Skeletal muscle tissue (tissue), 4 donors: Measurements from ENCODE around the gene CDKN1C. TPM values are rescaled to one million over a fixed set of nuclear protein-coding genes. Genes with fewer than 3 reads are reported as not detected.

ENCODE experiments used
- H3K27ac ChIP-seq: one replicate; pipeline ENCODE4 v1.7.0; 2013; ENCODE audit warnings: mild to moderate bottlenecking, low read depth, low read length, inconsistent platforms
- H3K27me3 ChIP-seq, 3 donors: one replicate each; pipeline ENCODE4 v1.7.0; 2013; ENCODE audit warnings: low read length in 3 of 3; ENCODE audit not compliant: control insufficient read depth in 3 of 3, insufficient read depth in 3 of 3
- H3K36me3 ChIP-seq, 3 donors: one replicate each; pipeline ENCODE4 v1.7.0; 2013; ENCODE audit warnings: low read length in 3 of 3; ENCODE audit not compliant: control insufficient read depth in 3 of 3, insufficient read depth in 3 of 3
- H3K4me1 ChIP-seq, 3 donors: one replicate each; pipeline ENCODE4 v1.7.0; 2013; ENCODE audit warnings: low read length in 3 of 3, mild to moderate bottlenecking in 3 of 3; ENCODE audit not compliant: control insufficient read depth in 3 of 3, insufficient read depth in 3 of 3
- H3K4me3 ChIP-seq, 3 donors: one replicate each; pipeline ENCODE4 v1.7.0; 2013; ENCODE audit warnings: low read length in 3 of 3
- H3K9ac ChIP-seq, 3 donors: one replicate each; pipeline ENCODE4 v1.7.0; 2013; ENCODE audit warnings: low read length in 3 of 3, mild to moderate bottlenecking in 3 of 3, moderate library complexity in 2 of 3, low read depth in 1 of 3
- H3K9me3 ChIP-seq, 3 donors: one replicate each; pipeline ENCODE4 v1.7.0; 2013; ENCODE audit warnings: low read length in 3 of 3; ENCODE audit not compliant: control insufficient read depth in 3 of 3
- total RNA-seq: library from RNA; depleted of rRNA; stranded (reverse); fragments of >200 nt; gene quantifications from one replicate; pipeline ENCODE4 v1.2.3, GENCODE V29; 2014
- donor health status: Osteomylitis.

The CDKN1C gene
- total RNA-seq, 1 donor from 2014 or later = 209 TPM

DNA sequence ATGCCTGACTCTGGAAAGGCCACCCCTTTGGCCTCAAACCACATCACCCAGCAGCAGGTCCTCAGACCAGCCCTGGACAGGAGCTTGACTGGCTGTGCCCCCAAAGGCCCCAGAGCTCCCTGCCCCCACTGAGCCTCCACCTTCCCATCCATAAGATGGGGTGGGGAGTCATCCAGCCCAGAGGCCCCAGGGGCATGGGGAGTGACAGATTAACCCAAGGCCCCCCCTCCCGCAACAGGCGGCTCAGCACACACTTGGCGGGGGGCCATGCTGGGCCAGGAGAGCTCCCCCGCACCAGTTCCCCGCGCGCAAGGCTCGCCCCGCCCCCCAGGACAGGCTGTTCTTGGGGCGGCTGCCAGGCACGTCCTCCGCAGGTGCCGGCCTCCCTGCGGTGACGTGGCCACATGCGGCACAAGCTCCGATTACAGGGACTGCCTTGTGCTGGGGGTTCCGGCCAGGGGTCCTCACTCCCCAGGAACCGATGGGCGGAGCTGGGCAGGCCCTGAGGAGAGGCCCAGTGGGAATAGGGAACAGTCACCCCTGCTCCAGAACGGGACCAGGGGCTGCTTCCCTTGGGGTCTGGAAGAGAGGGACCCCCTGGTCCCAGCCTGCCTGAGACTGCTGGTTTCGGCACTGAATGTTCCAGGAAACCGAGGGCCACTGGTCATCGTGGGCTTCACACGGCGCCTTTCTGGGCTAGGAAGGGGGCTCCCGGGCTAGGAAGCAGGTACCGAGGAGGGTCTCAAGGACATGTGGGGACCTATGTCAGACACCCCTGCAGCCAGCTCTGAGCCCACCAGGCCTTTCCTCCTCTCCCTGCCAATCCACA, 5.1 kb upstream of the CDKN1C start:
- H3K4me3 ChIP-seq = no peak overlapping the region
- no peak overlapping the region for H3K27ac ChIP-seq
- H3K4me1 ChIP-seq = peaks cover 22 to 32% (median 25%) of the 10 kb centered on the region in 3 donors
- H3K27me3 ChIP-seq = peaks cover 0 to 2% (median 0%) of the 10 kb centered on the region in 3 donors
- no peaks in the 10 kb centered on the region for H3K36me3 ChIP-seq
- peak overlapping the region in 1 of 3 donors; percentile 8 for H3K9ac ChIP-seq
- H3K9me3 ChIP-seq = no peaks in the 10 kb centered on the region

DNA sequence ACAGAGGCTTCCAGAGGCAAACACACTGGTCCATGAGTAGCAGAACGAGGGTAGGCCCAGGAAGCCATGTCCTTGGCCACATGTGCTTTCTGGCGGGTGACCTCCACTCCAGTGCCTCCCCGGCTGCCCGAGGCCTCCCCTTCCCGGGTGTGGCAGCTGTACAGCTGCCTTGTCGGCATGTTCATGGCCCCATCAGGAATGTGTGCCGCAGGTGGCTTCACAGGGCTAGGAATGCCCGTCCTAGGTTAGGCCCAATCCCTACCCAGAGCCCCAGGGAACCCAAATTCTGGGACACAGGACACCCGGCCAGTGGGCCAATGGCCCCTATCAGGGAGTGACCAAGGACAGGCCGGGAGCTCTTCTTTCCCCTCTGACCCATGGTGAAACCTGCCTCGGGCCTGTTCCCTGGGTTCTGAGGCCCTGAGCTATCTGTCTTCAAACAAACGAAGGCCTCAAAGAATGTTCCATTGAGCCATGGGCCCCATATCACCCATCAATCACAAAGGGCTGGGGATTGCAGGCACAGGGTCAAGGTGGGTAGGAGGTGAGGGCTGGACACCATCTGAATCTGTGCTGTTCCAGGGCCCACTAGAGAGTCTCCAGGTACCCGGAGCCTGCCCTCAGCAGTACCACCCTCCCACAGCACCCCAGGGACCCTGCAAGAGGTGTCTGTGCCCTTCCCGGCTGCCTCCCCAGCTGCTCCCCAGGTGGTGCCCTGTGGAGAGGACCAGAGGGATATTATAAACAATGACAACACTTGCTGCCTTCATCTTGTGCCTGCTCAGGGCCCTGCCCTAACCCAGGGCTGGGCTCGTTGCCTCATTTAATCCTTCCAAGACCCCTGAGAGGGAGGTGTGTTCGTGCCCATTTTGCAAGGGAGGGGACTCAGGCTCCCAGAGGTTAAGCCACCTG, 4.0 kb upstream of the CDKN1C start:
- H3K4me1 ChIP-seq = peaks cover 22 to 37% (median 31%) of the 10 kb centered on the region in 3 donors
- no peak overlapping the region for H3K27ac ChIP-seq
- H3K9ac ChIP-seq = peak overlapping the region in 1 of 3 donors; percentile 16
- no peak overlapping the region for H3K4me3 ChIP-seq
- H3K9me3 ChIP-seq = no peaks in the 10 kb centered on the region
- H3K27me3 ChIP-seq = peaks cover 0 to 2% (median 0%) of the 10 kb centered on the region in 3 donors
- no peaks in the 10 kb centered on the region for H3K36me3 ChIP-seq

DNA sequence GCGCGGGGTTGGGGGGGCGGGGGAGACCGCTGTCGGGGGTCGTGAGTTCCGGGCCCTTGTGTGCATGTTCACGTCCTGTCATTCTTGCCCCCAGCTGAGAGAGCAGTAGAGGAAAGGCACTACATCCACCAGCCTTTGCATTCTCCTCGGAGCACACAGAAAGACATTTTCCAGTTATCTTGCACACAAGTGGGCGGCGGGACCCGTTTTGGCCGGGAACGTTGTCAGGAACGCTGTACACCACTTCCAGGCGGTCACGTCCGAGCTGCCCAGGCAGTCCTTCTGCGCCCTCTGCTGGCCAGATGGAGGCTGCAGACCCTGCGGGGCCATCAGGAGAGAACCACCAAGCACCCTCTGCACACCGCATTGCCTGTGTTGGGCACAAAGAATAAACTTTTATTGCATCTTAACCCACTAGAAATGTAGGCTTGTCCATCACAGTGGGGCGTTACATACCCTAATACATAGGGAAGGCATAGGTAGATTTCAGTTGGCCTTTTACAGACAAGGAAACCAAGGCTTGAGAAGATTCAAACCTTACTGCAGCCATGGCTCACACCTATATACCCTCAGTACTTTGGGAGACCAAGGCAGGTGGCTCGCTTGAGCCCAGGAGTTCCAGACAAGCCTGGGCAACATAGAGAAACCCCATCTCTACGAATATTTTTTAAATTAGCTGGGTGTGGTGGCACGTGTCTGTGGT, 2.8 kb upstream of the CDKN1C start:
- Histone ChIP-seq H3K4me1 (peaks cover 22 to 37% (median 31%) of the 10 kb centered on the region in 3 donors), H3K9ac (no peak overlapping the region), H3K27ac (no peak overlapping the region), H3K4me3 (no peak overlapping the region), H3K36me3 (no peaks in the 10 kb centered on the region), H3K9me3 (no peaks in the 10 kb centered on the region), H3K27me3 (peaks cover 0 to 2% (median 0%) of the 10 kb centered on the region in 3 donors)

DNA sequence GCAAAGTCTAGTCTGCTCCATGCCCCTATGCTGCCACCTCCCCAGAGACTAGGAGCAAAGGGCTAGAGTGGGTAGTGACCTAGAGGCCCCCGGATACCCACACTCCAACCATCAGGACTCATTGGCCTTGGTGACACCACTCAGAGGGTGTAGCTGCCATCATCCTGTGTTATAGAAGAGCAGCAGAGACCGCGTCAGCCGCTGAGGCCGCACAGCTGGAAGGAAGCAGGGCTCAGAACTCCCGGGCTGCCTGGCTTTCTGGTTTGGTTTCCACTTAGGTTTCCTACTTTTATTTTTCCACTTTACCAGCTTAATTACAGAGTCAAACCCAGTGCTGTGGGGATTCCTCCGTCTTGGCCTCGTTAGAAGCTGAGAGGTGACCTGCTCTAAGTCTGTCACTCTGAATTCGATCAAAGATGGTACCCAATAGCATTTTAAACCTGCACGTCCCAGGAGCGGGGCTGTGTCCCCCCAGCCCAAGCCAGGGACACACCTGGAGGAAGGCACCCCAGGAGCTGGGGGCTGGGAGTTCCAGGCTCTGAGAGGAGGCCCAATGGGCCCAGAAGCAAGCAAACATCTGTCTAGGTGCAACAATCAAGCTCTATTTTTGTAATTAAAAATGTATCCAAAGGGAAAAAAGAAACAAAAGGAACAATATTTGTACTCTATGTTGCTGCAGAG, 2.1 kb upstream of the CDKN1C start:
- no peak overlapping the region for H3K4me3 ChIP-seq
- H3K9ac ChIP-seq = no peak overlapping the region
- H3K9me3 ChIP-seq = no peaks in the 10 kb centered on the region
- H3K27ac ChIP-seq = no peak overlapping the region
- H3K27me3 ChIP-seq = peaks cover 0 to 2% (median 0%) of the 10 kb centered on the region in 3 donors
- no peaks in the 10 kb centered on the region for H3K36me3 ChIP-seq
- peaks cover 17 to 41% (median 34%) of the 10 kb centered on the region in 3 donors for H3K4me1 ChIP-seq

DNA sequence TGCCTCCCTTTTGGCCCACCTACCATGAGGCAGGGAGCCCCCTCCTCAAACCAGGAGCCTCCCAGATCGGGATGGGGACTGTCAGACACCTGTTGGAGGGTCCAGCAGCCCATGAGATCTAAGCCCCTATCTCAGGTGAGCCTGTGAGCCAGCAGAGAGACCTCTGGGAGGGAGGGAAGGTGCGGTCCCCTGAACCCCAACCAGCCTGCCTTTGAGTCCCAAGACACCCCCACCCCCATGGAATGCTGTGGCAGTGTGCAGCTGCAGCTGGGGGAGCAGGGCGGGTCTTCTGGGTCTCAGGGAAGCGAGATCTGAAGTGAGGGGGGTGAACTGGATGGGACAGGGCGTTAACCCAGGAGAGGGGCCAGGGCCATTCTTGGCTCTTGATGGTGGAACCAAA, 1.4 kb upstream of the CDKN1C start:
- H3K9me3 ChIP-seq = no peaks in the 10 kb centered on the region
- peaks cover 0 to 2% (median 0%) of the 10 kb centered on the region in 3 donors for H3K27me3 ChIP-seq
- peaks cover 18 to 40% (median 35%) of the 10 kb centered on the region in 3 donors for H3K4me1 ChIP-seq
- H3K27ac ChIP-seq = no peak overlapping the region
- no peaks in the 10 kb centered on the region for H3K36me3 ChIP-seq
- peak overlapping the region in 1 of 3 donors; percentile 57 for H3K9ac ChIP-seq
- no peak overlapping the region for H3K4me3 ChIP-seq

DNA sequence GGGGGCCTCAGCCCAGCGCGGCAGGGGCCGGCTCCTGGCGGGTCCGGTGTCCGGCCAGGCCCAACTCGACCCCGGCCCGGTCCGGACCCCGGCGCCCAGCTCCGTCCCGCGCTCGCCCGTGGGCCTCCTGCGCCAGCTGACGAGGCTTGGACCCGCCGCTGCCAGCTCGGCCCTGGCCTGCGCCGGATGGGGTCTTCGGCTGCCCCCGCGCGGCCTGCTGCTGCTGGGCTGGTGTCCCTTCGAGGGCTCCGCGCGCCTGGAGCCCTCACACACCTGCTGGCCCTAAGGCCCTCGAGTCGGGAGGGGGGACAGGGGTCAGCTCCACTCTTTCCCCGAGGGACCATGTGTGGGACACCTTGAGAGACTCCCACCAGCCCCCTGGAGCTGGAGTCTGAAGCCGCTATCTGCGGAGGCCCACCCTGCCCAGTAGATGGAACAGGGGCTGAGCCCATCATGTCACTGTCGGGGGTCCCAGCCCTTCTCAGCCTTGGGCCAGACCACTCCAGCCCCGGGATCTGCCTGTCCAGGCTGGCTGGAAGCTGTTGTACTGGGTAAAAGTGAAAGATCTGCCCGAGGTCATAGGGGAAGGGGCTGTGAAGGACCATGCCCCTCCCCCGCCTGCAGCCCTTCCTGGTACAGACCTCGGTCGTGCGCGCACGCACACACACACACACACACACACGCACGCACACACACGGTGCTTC, 768 bp upstream of the CDKN1C start:
- no peaks in the 10 kb centered on the region for H3K36me3 ChIP-seq
- peaks cover 0 to 2% (median 0%) of the 10 kb centered on the region in 3 donors for H3K27me3 ChIP-seq
- H3K9ac ChIP-seq = peak overlapping the region in 2 of 3 donors; percentile 57 to 64
- no peaks in the 10 kb centered on the region for H3K9me3 ChIP-seq
- peaks cover 17 to 34% (median 33%) of the 10 kb centered on the region in 3 donors for H3K4me1 ChIP-seq
- peak overlapping the region in 2 of 3 donors; percentile 56 to 62 for H3K4me3 ChIP-seq
- no peak overlapping the region for H3K27ac ChIP-seq

DNA sequence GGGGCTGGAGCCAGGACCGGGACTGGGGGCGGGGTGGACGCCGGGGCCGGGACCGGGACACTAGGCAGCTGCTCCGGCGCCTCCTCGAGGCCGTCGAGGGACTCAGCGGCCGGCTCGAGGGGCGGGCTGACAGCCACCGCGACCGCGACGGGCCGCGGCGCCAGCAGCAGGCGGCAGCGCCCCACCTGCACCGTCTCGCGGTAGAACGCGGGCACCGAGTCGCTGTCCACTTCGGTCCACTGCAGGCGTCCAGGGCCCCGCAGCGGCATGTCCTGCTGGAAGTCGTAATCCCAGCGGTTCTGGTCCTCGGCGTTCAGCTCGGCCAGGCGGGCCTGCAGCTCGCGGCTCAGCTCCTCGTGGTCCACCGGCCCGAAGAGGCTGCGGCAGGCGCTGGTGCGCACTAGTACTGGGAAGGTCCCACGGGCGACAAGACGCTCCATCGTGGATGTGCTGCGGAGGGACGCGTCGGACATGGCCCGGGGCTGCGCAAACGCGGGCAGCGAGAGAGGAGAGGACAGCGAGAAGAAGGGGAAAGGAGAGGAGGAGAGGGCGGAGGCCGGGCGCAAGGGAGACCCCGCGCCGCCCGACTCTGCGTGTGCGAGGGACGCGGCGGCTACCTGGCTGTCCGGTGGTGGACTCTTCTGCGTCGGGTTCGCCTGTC, 428 bp downstream of the CDKN1C start:
- Histone ChIP-seq H3K9ac (peak overlapping the region; percentile 61 to 82 (median 74)), H3K9me3 (no peaks in the 10 kb centered on the region), H3K27ac (peak overlapping the region; percentile 75), H3K4me3 (peak overlapping the region; percentile 71 to 87 (median 85)), H3K4me1 (peaks cover 17 to 33% (median 28%) of the 10 kb centered on the region in 3 donors), H3K36me3 (no peaks in the 10 kb centered on the region), H3K27me3 (no peaks in the 10 kb centered on the region)

DNA sequence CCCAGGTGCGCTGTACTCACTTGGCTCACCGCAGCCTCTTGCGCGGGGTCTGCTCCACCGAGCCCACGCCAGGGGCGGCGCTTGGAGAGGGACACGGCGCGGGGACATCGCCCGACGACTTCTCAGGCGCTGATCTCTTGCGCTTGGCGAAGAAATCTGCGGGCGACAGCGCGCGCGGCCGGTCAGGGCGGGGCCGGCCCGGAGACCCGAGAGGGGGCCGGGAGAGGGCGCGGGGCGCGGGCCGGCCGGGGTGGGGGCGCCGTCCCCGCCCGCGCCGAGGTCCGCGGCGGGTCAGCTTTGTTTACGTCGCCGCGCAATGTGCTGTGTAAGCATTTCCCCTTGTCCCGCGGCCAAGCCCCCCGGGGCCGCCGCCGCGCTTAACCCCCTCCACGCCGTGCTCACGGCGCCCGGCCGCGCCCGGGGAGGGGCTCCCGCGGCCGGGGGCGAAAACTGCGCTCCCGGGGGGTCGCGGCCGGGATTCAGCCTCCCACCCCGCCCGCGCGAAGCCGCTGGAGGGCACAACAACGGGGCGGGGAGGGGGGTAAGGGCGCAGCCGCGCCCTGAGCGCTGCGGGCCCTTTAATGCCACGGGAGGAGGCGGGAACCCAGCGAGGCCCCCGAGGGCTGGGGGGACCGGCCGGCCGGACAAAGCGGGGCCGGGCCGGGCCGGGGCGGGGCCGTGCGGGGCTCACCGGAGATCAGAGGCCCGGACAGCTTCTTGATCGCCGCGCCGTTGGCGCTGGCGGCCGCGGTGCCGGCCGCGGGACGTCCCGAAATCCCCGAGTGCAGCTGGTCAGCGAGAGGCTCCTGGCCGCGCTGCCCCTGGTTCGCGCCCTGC, 1.4 kb downstream of the CDKN1C start:
- Histone ChIP-seq H3K27ac (peak overlapping the region; percentile 73), H3K36me3 (peaks cover 0 to under 1% (median 0%) of the 10 kb centered on the region in 3 donors), H3K4me3 (peak overlapping the region; percentile 57 to 74 (median 65)), H3K4me1 (peaks cover 17 to 33% (median 28%) of the 10 kb centered on the region in 3 donors), H3K9me3 (no peaks in the 10 kb centered on the region), H3K27me3 (no peaks in the 10 kb centered on the region), H3K9ac (peak overlapping the region; percentile 30 to 78 (median 72))
